ENCODE measurements around the gene SUPT5H. TPM values are rescaled to one million over a fixed set of nuclear protein-coding genes. Genes with fewer than 3 reads are reported as not detected.
A peak's percentile ranks its signal among the peaks of the same experiment; 100 is the strongest.

SUPT5H gene
- total and polyA plus RNA-seq, 2 of the 13 experiments (the other 11 are each of a cell fraction or from before 2014, with no cell fraction given) = 48.2 to 51.7 TPM

- TF ChIP-seq AFF4 (CRISPR knock-in tag; IDR thresholded peaks at IDR 0.05) (peak; percentile 70; the same call in 1 of the 2 replicates), FOXP4 (CRISPR knock-in tag; IDR thresholded peaks at IDR 0.05) (no peak; the same call in 1 of the 2 replicates), SNAI1 (CRISPR knock-in tag; IDR thresholded peaks at IDR 0.05; ENCODE audit: borderline replicate concordance) (no peak), TFAP4 (IDR thresholded peaks at IDR 0.05; ENCODE audit: borderline replicate concordance, low read depth) (peak; percentile 36; the same call in 1 of the 2 replicates), ZNF441 (CRISPR knock-in tag; IDR thresholded peaks at IDR 0.05; ENCODE audit: borderline replicate concordance) (0 out of 2 replicates have a peak, but pooled peaks have one; percentile 26), NFATC3 (CRISPR knock-in tag; IDR thresholded peaks at IDR 0.05) (peak; percentile 90), ZSCAN30 (CRISPR knock-in tag; IDR thresholded peaks at IDR 0.05) (0 out of 2 replicates have a peak, but pooled peaks have one; percentile 65), ZSCAN9 (CRISPR knock-in tag; IDR thresholded peaks at IDR 0.05; ENCODE audit: borderline replicate concordance) (no peak; the same call in 1 of the 2 replicates), MTERF4 (CRISPR knock-in tag; IDR thresholded peaks at IDR 0.05) (no peak), IRX3 (CRISPR knock-in tag; IDR thresholded peaks at IDR 0.05; ENCODE audit: borderline replicate concordance, low read depth) (no peak), ZFP91 (CRISPR knock-in tag; IDR thresholded peaks at IDR 0.05; ENCODE audit: borderline replicate concordance) (peak; percentile 94; the same call in 1 of the 2 replicates), ZNF263 (CRISPR knock-in tag; IDR thresholded peaks at IDR 0.05) (0 out of 2 replicates have a peak, but pooled peaks have one; percentile 39), SIN3A (IDR thresholded peaks at IDR 0.05; ENCODE audit: borderline replicate concordance, low read depth, low read length) (peak; percentile 90; the same call in 1 of the 2 replicates), MZF1 (CRISPR knock-in tag; IDR thresholded peaks at IDR 0.05; ENCODE audit: borderline replicate concordance) (0 out of 2 replicates have a peak, but pooled peaks have one; percentile 81), ZFP36 (IDR thresholded peaks at IDR 0.05; ENCODE audit: borderline replicate concordance, low read depth, low read length, partially characterized antibody) (no peak), TBX2 (CRISPR knock-in tag; IDR thresholded peaks at IDR 0.05; ENCODE audit: borderline replicate concordance) (peak; percentile 92), ZNF124 (CRISPR knock-in tag; IDR thresholded peaks at IDR 0.05) (peak; percentile 83; the same call in 1 of the 2 replicates), ZNF547 (CRISPR knock-in tag; IDR thresholded peaks at IDR 0.05) (peak; percentile 71; the same call in 1 of the 2 replicates)
Observed at GRCh38 chr19:39435499-39436349, 9.7 kb upstream of the SUPT5H start, which contains the start of gene RPS16 (continued).
